ENCODE measurements around the gene IMP4. TPM values are rescaled to one million over a fixed set of nuclear protein-coding genes. Genes with fewer than 3 reads are reported as not detected.

Gene IMP4
- polyA plus RNA-seq, 1 of the 3 experiments (the other 2 are of a cell fraction): 252 TPM

- Histone ChIP-seq H4K20me1 (ENCODE audit: insufficient read depth) (no peaks in the 10 kb centered on the region), H3K79me2 (ENCODE audit: insufficient read depth) (no peaks in the 10 kb centered on the region; the same call in 1 of the 2 replicates), H3K4me2 (no peak overlapping the region), H3F3A (replicated peaks; ENCODE audit: insufficient read depth) (peaks cover 3% of the 10 kb centered on the region), H3K9me3 (no peaks in the 10 kb centered on the region), H3K27me3 (ENCODE audit: insufficient read depth) (no peaks in the 10 kb centered on the region), H3K36me3 (replicated peaks in 1 of 2; ENCODE audit: control insufficient read depth in 1 of 2, insufficient read depth in 2 of 2, low read length in 1 of 2) (peaks cover 11 to 23% of the 10 kb centered on the region in 2 experiments), H2AFZ (ENCODE audit: low read depth) (no peak overlapping the region), H3K27ac (ENCODE audit: low read depth in 2 of 2, low read length in 1 of 2) (no peak overlapping the region), H3K4me3 (ENCODE audit: low read depth in 2 of 2, low read length in 1 of 2) (no peak overlapping the region), H3K4me1 (ENCODE audit: control insufficient read depth in 1 of 2, insufficient read depth in 2 of 2, low read depth in 1 of 2, low read length in 1 of 2) (peaks cover 0 to 24% of the 10 kb centered on the region in 2 experiments; a peak in 2 of 4 replicates), H3K9ac (no peak overlapping the region), H3K9me2 (no peaks in the 10 kb centered on the region)
- no peak for DNase-seq
- ChIA-PET CTCF (interaction anchor here (0.8 to 1.5 kb wide), 2 partner anchors 19 to 170 kb away, joined by 3 to 4 read pairs; partner anchors contain the start of genes MZT2B and SMPD4), POLR2A (interaction anchor here (0.8 kb wide), 1 partner anchor 21 kb away, joined by 7 read pairs; no protein-coding TSS in a partner anchor)
- no peak for TF ChIP-seq POLR2AphosphoS5 (IDR thresholded peaks at IDR 0.05; ENCODE audit: low read depth, low read length)
- TF ChIP-seq USF1 (IDR thresholded peaks at IDR 0.05; ENCODE audit: borderline replicate concordance, low read depth): no peak
- no peak for TF ChIP-seq IRF3 (IDR thresholded peaks at IDR 0.05; ENCODE audit: low read depth, low read length)
- no peak for TF ChIP-seq PBX3 (IDR thresholded peaks at IDR 0.05)
- no peak for TF ChIP-seq TCF12 (IDR thresholded peaks at IDR 0.05)
- TF ChIP-seq EP300 (IDR thresholded peaks at IDR 0.05; ENCODE audit: borderline replicate concordance in 1 of 2, low read depth in 1 of 2, low read length in 1 of 2): no peak
- TF ChIP-seq USF2 (IDR thresholded peaks at IDR 0.05; ENCODE audit: borderline replicate concordance, low read depth, low read length): no peak
- TF ChIP-seq GATA2 (CRISPR knock-in tag; IDR thresholded peaks at IDR 0.05): no peak
- no peak for TF ChIP-seq CHD2 (IDR thresholded peaks at IDR 0.05; ENCODE audit: low read length, partially characterized antibody)
- TF ChIP-seq REST (IDR thresholded peaks at IDR 0.05; ENCODE audit: low read depth, low read length): no peak
- no peak for TF ChIP-seq TEAD4 (IDR thresholded peaks at IDR 0.05; ENCODE audit: borderline replicate concordance, insufficient read depth)
- TF ChIP-seq SMC3 (IDR thresholded peaks at IDR 0.05; ENCODE audit: low read depth, low read length): no peak
- no peak for TF ChIP-seq YY1 (IDR thresholded peaks at IDR 0.05; ENCODE audit: low read depth)
- no peak for TF ChIP-seq RCOR1 (IDR thresholded peaks at IDR 0.05; ENCODE audit: low read length)
- no peak for TF ChIP-seq RXRA (IDR thresholded peaks at IDR 0.05; ENCODE audit: borderline replicate concordance, low read depth)
- TF ChIP-seq FOXM1 (IDR thresholded peaks at IDR 0.05; ENCODE audit: low read depth): no peak
- no peak for TF ChIP-seq RAD21 (IDR thresholded peaks at IDR 0.05; ENCODE audit: low read length)
- no peak for TF ChIP-seq SIN3A (IDR thresholded peaks at IDR 0.05; ENCODE audit: borderline replicate concordance, low read depth, low read length)
- 93% methylated on average over 3 of the region's 7 CpGs for WGBS (ENCODE audit: low lambda C conversion rate)
These were observed 9.0 kb downstream of the IMP4 start for GRCh38 chr2:130351711-130352110.

Measured in SK-N-SH (cell line).